Measurements from ENCODE around the gene ARHGAP22. TPM values are rescaled to one million over a fixed set of nuclear protein-coding genes. Genes with fewer than 3 reads are reported as not detected.

The ARHGAP22 gene
- total and polyA plus RNA-seq, 2 of the 4 experiments (the other 2 are of a cell fraction), result 28.3 to 30.2 TPM

DNA sequence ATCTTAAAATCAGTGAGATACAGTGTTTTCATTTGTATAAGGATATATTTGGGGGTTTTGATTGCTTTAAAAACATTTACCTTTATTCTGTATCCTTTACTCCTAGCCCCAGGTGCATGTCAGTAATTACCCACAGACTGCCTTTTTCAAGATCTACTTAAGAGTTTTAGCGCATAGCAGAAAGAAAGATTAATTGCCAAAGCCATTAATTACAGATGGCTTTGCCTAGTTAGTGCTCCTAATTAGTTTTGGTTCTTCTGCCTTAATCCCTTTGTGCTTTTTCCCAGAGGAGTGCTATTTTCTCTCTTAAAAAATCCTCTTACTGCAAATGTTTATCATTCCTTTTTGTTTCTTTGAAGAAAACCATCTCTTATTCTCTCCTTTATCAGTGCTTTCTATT is 175.6 kb downstream of the ARHGAP22 start:
- dilution Hi-C loops (cut with HindIII; ENCODE audit: low sequenced_read_pairs, unreplicated experiment), result no loop called here
- Histone ChIP-seq H3K36me3 (ENCODE audit: control insufficient read depth, insufficient read depth, low read length) (0 out of 2 replicates have a peak, but pooled peaks cover 2% of the 10 kb centered on the region), H2AK9ac (replicated peaks; ENCODE audit: low read depth, low read length, poor library complexity) (no peak overlapping the region), H2AFZ (replicated peaks; ENCODE audit: low read length, poor library complexity) (no peak overlapping the region), H4K5ac (ENCODE audit: low read depth, low read length) (no peak overlapping the region), H3K4me1 (ENCODE audit: control insufficient read depth, insufficient read depth, low read length) (no peaks in the 10 kb centered on the region), H3K4me3 (ENCODE audit: insufficient read depth, low read depth, low read length) (no peak overlapping the region), H2AK5ac (ENCODE audit: low read depth, low read length) (no peak overlapping the region), H2BK5ac (ENCODE audit: low read depth, low read length, poor library complexity, severe bottlenecking) (no peak overlapping the region), H3K27me3 (ENCODE audit: control insufficient read depth, insufficient read depth, low read length) (no peaks in the 10 kb centered on the region), H3K23ac (ENCODE audit: low read depth, low read length) (no peak overlapping the region), H2BK20ac (ENCODE audit: low read depth, low read length) (no peak overlapping the region), H3K56ac (ENCODE audit: extremely low read depth, insufficient read depth, low read length) (no peak overlapping the region), H3K4ac (ENCODE audit: low read depth, low read length) (no peak overlapping the region), H3K4me2 (ENCODE audit: low read depth, low read length) (no peak overlapping the region), H3K79me1 (ENCODE audit: low read depth in 1 of 2, low read length in 2 of 2) (peaks cover 5 to 7% of the 10 kb centered on the region in 2 experiments; a peak in 1 of 4 replicates), H4K8ac (ENCODE audit: low read depth in 2 of 2, low read length in 2 of 2) (no peak overlapping the region), H3K27ac (ENCODE audit: insufficient read depth, low read length) (no peak overlapping the region), H4K91ac (ENCODE audit: insufficient read depth, low read depth, low read length) (no peak overlapping the region), H3K9me1 (ENCODE audit: insufficient read depth, low read length) (no peaks in the 10 kb centered on the region), H2BK15ac (ENCODE audit: low read depth, low read length) (no peak overlapping the region), H2BK120ac (ENCODE audit: low read depth, low read length) (no peak overlapping the region), H3K9ac (ENCODE audit: low read depth, low read length) (no peak overlapping the region), H3K18ac (ENCODE audit: low read depth, low read length) (no peak overlapping the region), H4K20me1 (ENCODE audit: insufficient read depth, low read length) (no peaks in the 10 kb centered on the region), H3K9me3 (ENCODE audit: control insufficient read depth, insufficient read depth, low read length) (no peaks in the 10 kb centered on the region), H3K14ac (replicated peaks; ENCODE audit: low read depth, low read length) (no peak overlapping the region)
- ATAC-seq (ENCODE audit: low read depth), result no peak
- in situ Hi-C loops (cut with MboI; ENCODE audit: low sequenced_read_pairs), result no loop called here
- ChIA-PET POLR2A (ENCODE audit: unreplicated experiment) (no interaction called here), CTCF (no interaction called here)
- DNase-seq, result no peak
- TF ChIP-seq, protein P1, sequence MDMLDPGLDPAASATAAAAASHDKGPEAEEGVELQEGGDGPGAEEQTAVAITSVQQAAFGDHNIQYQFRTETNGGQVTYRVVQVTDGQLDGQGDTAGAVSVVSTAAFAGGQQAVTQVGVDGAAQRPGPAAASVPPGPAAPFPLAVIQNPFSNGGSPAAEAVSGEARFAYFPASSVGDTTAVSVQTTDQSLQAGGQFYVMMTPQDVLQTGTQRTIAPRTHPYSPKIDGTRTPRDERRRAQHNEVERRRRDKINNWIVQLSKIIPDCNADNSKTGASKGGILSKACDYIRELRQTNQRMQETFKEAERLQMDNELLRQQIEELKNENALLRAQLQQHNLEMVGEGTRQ (IDR thresholded peaks at IDR 0.05; ENCODE audit: low read depth, low read length), result no peak
- TF ChIP-seq POLR2A (IDR thresholded peaks at IDR 0.05; ENCODE audit: low read depth, low read length), result no peak
- no peak for TF ChIP-seq RAD21 (IDR thresholded peaks at IDR 0.05; ENCODE audit: low read length)
- TF ChIP-seq MXI1 (IDR thresholded peaks at IDR 0.05; ENCODE audit: borderline replicate concordance, low read depth, low read length), result no peak
- no peak for TF ChIP-seq RCOR1 (IDR thresholded peaks at IDR 0.05; ENCODE audit: insufficient replicate concordance, low read length)
- TF ChIP-seq SMC3 (IDR thresholded peaks at IDR 0.05; ENCODE audit: low read depth, low read length), result no peak
- no peak for TF ChIP-seq CHD1 (IDR thresholded peaks at IDR 0.05; ENCODE audit: low read depth, low read length)
- TF ChIP-seq MAFK (IDR thresholded peaks at IDR 0.05; ENCODE audit: low read depth, low read length), result no peak
- no peak for TF ChIP-seq CEBPB (IDR thresholded peaks at IDR 0.05; ENCODE audit: low read depth, low read length)
- TF ChIP-seq, protein P2, sequence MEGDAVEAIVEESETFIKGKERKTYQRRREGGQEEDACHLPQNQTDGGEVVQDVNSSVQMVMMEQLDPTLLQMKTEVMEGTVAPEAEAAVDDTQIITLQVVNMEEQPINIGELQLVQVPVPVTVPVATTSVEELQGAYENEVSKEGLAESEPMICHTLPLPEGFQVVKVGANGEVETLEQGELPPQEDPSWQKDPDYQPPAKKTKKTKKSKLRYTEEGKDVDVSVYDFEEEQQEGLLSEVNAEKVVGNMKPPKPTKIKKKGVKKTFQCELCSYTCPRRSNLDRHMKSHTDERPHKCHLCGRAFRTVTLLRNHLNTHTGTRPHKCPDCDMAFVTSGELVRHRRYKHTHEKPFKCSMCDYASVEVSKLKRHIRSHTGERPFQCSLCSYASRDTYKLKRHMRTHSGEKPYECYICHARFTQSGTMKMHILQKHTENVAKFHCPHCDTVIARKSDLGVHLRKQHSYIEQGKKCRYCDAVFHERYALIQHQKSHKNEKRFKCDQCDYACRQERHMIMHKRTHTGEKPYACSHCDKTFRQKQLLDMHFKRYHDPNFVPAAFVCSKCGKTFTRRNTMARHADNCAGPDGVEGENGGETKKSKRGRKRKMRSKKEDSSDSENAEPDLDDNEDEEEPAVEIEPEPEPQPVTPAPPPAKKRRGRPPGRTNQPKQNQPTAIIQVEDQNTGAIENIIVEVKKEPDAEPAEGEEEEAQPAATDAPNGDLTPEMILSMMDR (conservative IDR thresholded peaks at IDR 0.05; ENCODE audit: low read depth, low read length), result no peak
- no peak for TF ChIP-seq FOS (IDR thresholded peaks at IDR 0.05; ENCODE audit: low read depth, low read length)
- TF ChIP-seq, protein P3, sequence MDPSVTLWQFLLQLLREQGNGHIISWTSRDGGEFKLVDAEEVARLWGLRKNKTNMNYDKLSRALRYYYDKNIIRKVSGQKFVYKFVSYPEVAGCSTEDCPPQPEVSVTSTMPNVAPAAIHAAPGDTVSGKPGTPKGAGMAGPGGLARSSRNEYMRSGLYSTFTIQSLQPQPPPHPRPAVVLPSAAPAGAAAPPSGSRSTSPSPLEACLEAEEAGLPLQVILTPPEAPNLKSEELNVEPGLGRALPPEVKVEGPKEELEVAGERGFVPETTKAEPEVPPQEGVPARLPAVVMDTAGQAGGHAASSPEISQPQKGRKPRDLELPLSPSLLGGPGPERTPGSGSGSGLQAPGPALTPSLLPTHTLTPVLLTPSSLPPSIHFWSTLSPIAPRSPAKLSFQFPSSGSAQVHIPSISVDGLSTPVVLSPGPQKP (IDR thresholded peaks at IDR 0.05; ENCODE audit: borderline replicate concordance, low read depth, low read length), result no peak
- no peak for TF ChIP-seq RFX5 (IDR thresholded peaks at IDR 0.05; ENCODE audit: low read depth, low read length)
- TF ChIP-seq BHLHE40 (IDR thresholded peaks at IDR 0.05; ENCODE audit: low read depth, low read length), result no peak
- no CpG with 5 or more reads among the region's 1 CpG for WGBS, 2 experiments (ENCODE audit: extremely low coverage in 2 of 2, insufficient read length in 1 of 2)
- no TSS peak for BruUV-seq (replicated peaks)
- intact Hi-C loops (cut with micrococcal nuclease), result loop anchor here (2.0 kb wide), 1 partner anchor 15 kb away; no protein-coding TSS in a partner anchor

All from IMR-90 (cell line).